MCF 10A (cell line): ENCODE results near the gene B3GAT1. TPM values are rescaled to one million over a fixed set of nuclear protein-coding genes. Genes with fewer than 3 reads are reported as not detected.

Experiments
- BruUV-seq: library from RNA; stranded (reverse); fragments of 400-500 nt; replicated peaks from 2 replicates; lab custom pipeline; 2021; lab: Mats Ljungman, UMichigan
- CTCF ChIA-PET: fragments of 300-600 bp; sonication (Branson Sonifier 250); formaldehyde crosslinking; extraction: SDS; loops from one replicate; lab custom pipeline; 2021; ENCODE audit warnings: antibody characterized with exemption, inconsistent platforms; lab: Yijun Ruan, JAX
- POLR2A ChIA-PET: fragments of 300-600, 350-650 bp; sonication (Branson Sonifier 250); formaldehyde crosslinking; extraction: SDS; loops from one replicate; lab custom pipeline; 2020; ENCODE audit warnings: antibody characterized with exemption, inconsistent platforms; lab: Yijun Ruan, JAX
- DNase-seq: peaks from one replicate; pipeline ENCODE4 v3.0.0-alpha.2; 2018; ENCODE audit not compliant: unreplicated experiment
- H3K27ac Mint-ChIP-seq: one replicate; pipeline ENCODE4 v1.8.0; 2022; ENCODE audit warnings: mild to moderate bottlenecking, low read depth, mixed read lengths; ENCODE audit not compliant: unreplicated experiment
- H3K27me3 Mint-ChIP-seq: one replicate; pipeline ENCODE4 v1.8.0; 2022; ENCODE audit warnings: mixed read lengths; ENCODE audit not compliant: insufficient read depth, unreplicated experiment
- H3K36me3 Mint-ChIP-seq: one replicate; pipeline ENCODE4 v1.8.0; 2022; ENCODE audit warnings: mild to moderate bottlenecking, moderate library complexity, mixed read lengths; ENCODE audit not compliant: insufficient read depth, unreplicated experiment
- H3K4me1 Mint-ChIP-seq: one replicate; pipeline ENCODE4 v1.8.0; 2022; ENCODE audit warnings: mixed read lengths; ENCODE audit not compliant: insufficient read depth, unreplicated experiment
- H3K4me3 Mint-ChIP-seq: one replicate; pipeline ENCODE4 v1.8.0; 2022; ENCODE audit warnings: mild to moderate bottlenecking, moderate library complexity, mixed read lengths; ENCODE audit not compliant: unreplicated experiment
- H3K9me3 Mint-ChIP-seq: one replicate; pipeline ENCODE4 v1.8.0; 2022; ENCODE audit warnings: mixed read lengths; ENCODE audit not compliant: unreplicated experiment
- CTCF ChIP-seq: fragments of 200-600 bp; IDR thresholded peaks from one replicate; pipeline ENCODE4 v1.8.0; 2022; ENCODE audit warnings: antibody characterized with exemption, mild to moderate bottlenecking; ENCODE audit not compliant: unreplicated experiment
- intact Hi-C: fragments of 100-400 bp; cut with micrococcal nuclease; formaldehyde crosslinking; loops from 2 replicates; pipeline ENCODE4 v1.14.1; 2022
- total RNA-seq: library from RNA; stranded (reverse); gene quantifications from 2 replicates; pipeline ENCODE4 v1.2.3, GENCODE V29; 2022

Gene B3GAT1
- total RNA-seq, 1 experiment from 2014 or later = not detected

GRCh38 chr11:134450186-134450585 lies 38.1 kb upstream of the B3GAT1 start:
- Mint-ChIP-seq H3K27ac (no peak overlapping the region), H3K9me3 (peaks cover 8% of the 10 kb centered on the region), H3K36me3 (no peaks in the 10 kb centered on the region), H3K4me3 (no peak overlapping the region), H3K27me3 (no peaks in the 10 kb centered on the region), H3K4me1 (no peaks in the 10 kb centered on the region)
- DNase-seq = no peak
- CTCF ChIA-PET = no interaction called here
- POLR2A ChIA-PET = no interaction called here
- BruUV-seq = no TSS peak
- TF ChIP-seq CTCF = no peak
- intact Hi-C loops = no loop called here

- no TSS peak for BruUV-seq
- intact Hi-C loops = no loop called here
- no peaks in the 10 kb centered on the region for H3K27me3 Mint-ChIP-seq
- H3K27ac Mint-ChIP-seq = no peak overlapping the region
- POLR2A ChIA-PET = no interaction called here
- DNase-seq = no peak
- no peaks in the 10 kb centered on the region for H3K4me1 Mint-ChIP-seq
- no peak for TF ChIP-seq CTCF
- peaks cover 3% of the 10 kb centered on the region for H3K9me3 Mint-ChIP-seq
- no peaks in the 10 kb centered on the region for H3K36me3 Mint-ChIP-seq
- no peak overlapping the region for H3K4me3 Mint-ChIP-seq
- CTCF ChIA-PET = no interaction called here
Measured at GRCh38 chr11:134449713-134450112, 37.7 kb upstream of the B3GAT1 start.

GRCh38 chr11:134449051-134449450 lies 37.0 kb upstream of the B3GAT1 start:
- H3K9me3 Mint-ChIP-seq = peaks cover 4% of the 10 kb centered on the region
- BruUV-seq = no TSS peak
- no peaks in the 10 kb centered on the region for H3K27me3 Mint-ChIP-seq
- no peak overlapping the region for H3K4me3 Mint-ChIP-seq
- TF ChIP-seq CTCF = no peak
- H3K27ac Mint-ChIP-seq = no peak overlapping the region
- no peaks in the 10 kb centered on the region for H3K36me3 Mint-ChIP-seq
- no peak for DNase-seq
- ChIA-PET POLR2A (no interaction called here), CTCF (no interaction called here)
- intact Hi-C loops = no loop called here
- no peaks in the 10 kb centered on the region for H3K4me1 Mint-ChIP-seq

- Mint-ChIP-seq H3K36me3 (no peaks in the 10 kb centered on the region), H3K4me1 (no peaks in the 10 kb centered on the region), H3K27me3 (no peaks in the 10 kb centered on the region), H3K4me3 (no peak overlapping the region), H3K27ac (no peak overlapping the region), H3K9me3 (peaks cover 18% of the 10 kb centered on the region)
- no TSS peak for BruUV-seq
- no peak for DNase-seq
- intact Hi-C loops = no loop called here
- no peak for TF ChIP-seq CTCF
- POLR2A ChIA-PET = no interaction called here
- CTCF ChIA-PET = no interaction called here
Measured at GRCh38 chr11:134447696-134448095, 35.7 kb upstream of the B3GAT1 start.
